Mesenchymal stem cell (in vitro differentiated cells and primary cell): Measurements from ENCODE around the gene PLCB1.

Source experiments
- DNase-seq: peaks from one replicate; pipeline ENCODE4 v3.0.0-alpha.2; 2013
- H2AFZ ChIP-seq: one replicate; pipeline ENCODE4 v1.6.1; 2013; ENCODE audit warnings: low read depth, mild to moderate bottlenecking, control low read depth, inconsistent platforms, low read length, moderate library complexity
- H2AK5ac ChIP-seq: 2 replicates; pipeline ENCODE4 v1.6.1; 2013; ENCODE audit warnings: low read length, moderate library complexity, mild to moderate bottlenecking, inconsistent platforms; ENCODE audit not compliant: severe bottlenecking
- H2BK120ac ChIP-seq: one replicate; pipeline ENCODE4 v1.6.1; 2013; ENCODE audit warnings: low read depth, mild to moderate bottlenecking, inconsistent platforms, low read length, moderate library complexity
- H2BK12ac ChIP-seq, 2 experiments: one replicate each; pipeline ENCODE4 v1.6.1; 2013; ENCODE audit warnings: inconsistent platforms in 2 of 2, low read length in 2 of 2, mild to moderate bottlenecking in 2 of 2, moderate library complexity in 2 of 2, control low read depth in 1 of 2
- H2BK15ac ChIP-seq: one replicate; pipeline ENCODE4 v1.6.1; 2013; ENCODE audit warnings: mild to moderate bottlenecking, low read depth, inconsistent platforms; ENCODE audit not compliant: poor library complexity, severe bottlenecking
- H2BK5ac ChIP-seq: 2 replicates; pipeline ENCODE4 v1.6.1; 2013; ENCODE audit warnings: low read depth, mild to moderate bottlenecking, low read length, control low read depth, inconsistent platforms; ENCODE audit not compliant: poor library complexity, severe bottlenecking
- H3K14ac ChIP-seq, 2 experiments: one replicate each; pipeline ENCODE4 v1.6.1; 2013; ENCODE audit warnings: inconsistent platforms in 2 of 2, low read length in 2 of 2, control low read depth in 1 of 2, mild to moderate bottlenecking in 1 of 2, moderate library complexity in 1 of 2
- H3K18ac ChIP-seq, 2 experiments: one replicate each; pipeline ENCODE4 v1.6.1; 2013; ENCODE audit warnings: inconsistent platforms in 2 of 2, low read length in 2 of 2, control low read depth in 1 of 2, low read depth in 1 of 2, mild to moderate bottlenecking in 1 of 2
- H3K23ac ChIP-seq, 2 experiments: one replicate each; pipeline ENCODE4 v1.6.1; 2013; ENCODE audit warnings: inconsistent platforms in 2 of 2, low read length in 2 of 2, mild to moderate bottlenecking in 2 of 2, moderate library complexity in 2 of 2, control low read depth in 1 of 2
- H3K27ac ChIP-seq: 2 replicates; pipeline ENCODE4 v1.5.1; 2013; ENCODE audit warnings: mild to moderate bottlenecking, moderate library complexity, low read length, control low read depth, inconsistent platforms; ENCODE audit not compliant: poor library complexity, severe bottlenecking
- H3K27me3 ChIP-seq, 2 experiments: 2 replicates each; pipeline versions ENCODE4 v1.6.1 to v1.7.0; 2013; ENCODE audit warnings: low read length in 2 of 2, mild to moderate bottlenecking in 2 of 2, moderate library complexity in 2 of 2, control low read depth in 1 of 2, inconsistent platforms in 1 of 2; ENCODE audit not compliant: control insufficient read depth in 1 of 2, insufficient read depth in 1 of 2
- H3K36me3 ChIP-seq, 2 experiments: 2 replicates each; pipeline versions ENCODE4 v1.6.1 to v1.7.0; 2013; ENCODE audit warnings: low read length in 2 of 2, control low read depth in 1 of 2, inconsistent platforms in 1 of 2, low read depth in 1 of 2, mild to moderate bottlenecking in 1 of 2; ENCODE audit not compliant: insufficient read depth in 2 of 2, control insufficient read depth in 1 of 2
- H3K4ac ChIP-seq, 2 experiments: one replicate each; pipeline ENCODE4 v1.6.1; 2013; ENCODE audit warnings: inconsistent platforms in 2 of 2, low read length in 2 of 2, mild to moderate bottlenecking in 2 of 2, moderate library complexity in 2 of 2, control low read depth in 1 of 2, low read depth in 1 of 2
- H3K4me1 ChIP-seq: 2 replicates; pipeline ENCODE4 v1.6.1; 2013; ENCODE audit warnings: low read depth, low read length, control low read depth; ENCODE audit not compliant: control insufficient read depth, insufficient read depth
- H3K4me2 ChIP-seq: 2 replicates; pipeline ENCODE4 v1.6.1; 2013; ENCODE audit warnings: low read length, mild to moderate bottlenecking, inconsistent platforms; ENCODE audit not compliant: poor library complexity, severe bottlenecking
- H3K4me3 ChIP-seq, 2 experiments: 2 replicates each; pipeline versions ENCODE4 v1.5.1 to v1.7.0; 2013; ENCODE audit warnings: low read length in 2 of 2, mild to moderate bottlenecking in 2 of 2, control low read depth in 1 of 2, low read depth in 1 of 2; ENCODE audit not compliant: insufficient read depth in 1 of 2
- H3K79me1 ChIP-seq: replicated peaks from 2 replicates; pipeline ENCODE4 v1.6.1; 2013; ENCODE audit warnings: mild to moderate bottlenecking, control low read depth, low read length, inconsistent platforms; ENCODE audit not compliant: poor library complexity, severe bottlenecking
- H3K9ac ChIP-seq: 2 replicates; pipeline ENCODE4 v1.7.0; 2013; ENCODE audit warnings: mild to moderate bottlenecking, low read length, moderate library complexity
- H3K9me3 ChIP-seq: 2 replicates; pipeline ENCODE4 v1.7.0; 2013; ENCODE audit warnings: mild to moderate bottlenecking, low read length; ENCODE audit not compliant: control insufficient read depth
- H4K8ac ChIP-seq: one replicate; pipeline ENCODE4 v1.6.1; 2013; ENCODE audit warnings: inconsistent platforms, mild to moderate bottlenecking, low read length, moderate library complexity
- H4K91ac ChIP-seq: one replicate; pipeline ENCODE4 v1.6.1; 2013; ENCODE audit warnings: mild to moderate bottlenecking, low read length, inconsistent platforms
- WGBS: methylation state at CpG from one replicate; pipeline ENCODE4 v1.1.7; 2013; ENCODE audit warnings: mixed read lengths; 5-methylcytosine and 5-hydroxymethylcytosine counted together

The PLCB1 gene

DNA sequence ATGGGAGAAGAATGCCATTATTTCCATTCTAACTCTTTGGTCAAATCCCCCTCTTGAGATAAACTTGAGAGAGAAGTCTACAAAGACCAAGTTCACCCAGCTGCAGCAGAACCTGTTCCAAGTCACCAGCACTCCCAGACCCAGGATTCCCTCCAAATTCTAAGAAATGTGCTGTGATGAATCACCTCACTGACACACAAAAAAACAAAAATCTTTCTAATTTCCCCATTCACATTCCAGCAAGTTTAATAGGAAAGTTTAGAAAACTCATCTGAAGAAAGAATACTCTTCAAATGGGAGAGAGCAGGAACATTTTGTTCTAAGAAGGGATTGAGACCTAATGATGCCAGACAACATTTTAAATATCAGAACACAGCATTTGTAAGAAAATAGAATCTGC is 723.2 kb downstream of the PLCB1 start:
- Histone ChIP-seq H2AFZ (no peak overlapping the region), H2BK5ac (peak overlapping the region; percentile 57), H3K4me2 (no peak overlapping the region), H2BK120ac (no peak overlapping the region), H4K91ac (no peak overlapping the region), H3K4me1 (no peaks in the 10 kb centered on the region), H2BK12ac (no peak overlapping the region), H3K79me1 (peaks cover 4% of the 10 kb centered on the region), H2BK15ac (no peak overlapping the region), H2AK5ac (no peak overlapping the region), H3K14ac (no peak overlapping the region), H3K4ac (no peak overlapping the region), H3K27ac (peak overlapping the region; percentile 97), H3K23ac (no peak overlapping the region), H3K9ac (no peak overlapping the region), H4K8ac (no peak overlapping the region), H3K9me3 (no peaks in the 10 kb centered on the region), H3K18ac (no peak overlapping the region), H3K27me3 (no peaks in the 10 kb centered on the region), H3K4me3 (no peak overlapping the region), H3K36me3 (no peaks in the 10 kb centered on the region)
- no peak for DNase-seq

DNA sequence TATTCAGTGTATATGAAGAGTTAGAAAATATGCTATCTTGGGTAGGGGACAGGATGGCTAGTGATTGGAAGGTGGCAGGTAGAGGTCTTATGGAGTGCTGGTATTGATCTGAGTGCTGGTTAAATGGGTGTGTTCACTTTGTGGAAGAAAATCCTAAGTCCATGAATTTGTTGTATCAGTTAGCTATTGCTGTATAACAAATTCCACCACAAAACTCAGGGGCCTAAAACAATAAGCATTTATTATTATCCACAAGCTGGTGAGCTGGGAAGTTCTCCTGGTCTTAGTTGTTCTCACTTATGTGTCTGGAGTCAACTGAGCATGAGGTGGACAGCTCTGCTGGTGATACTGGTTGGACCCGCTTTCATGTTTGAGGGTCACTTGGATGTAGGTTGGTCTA is 724.6 kb downstream of the PLCB1 start:
- Histone ChIP-seq H2BK12ac (no peak overlapping the region), H2AFZ (no peak overlapping the region), H3K27ac (no peak overlapping the region), H2BK15ac (no peak overlapping the region), H3K79me1 (peaks cover 4% of the 10 kb centered on the region), H3K9ac (no peak overlapping the region), H3K9me3 (no peaks in the 10 kb centered on the region), H3K23ac (no peak overlapping the region), H4K8ac (no peak overlapping the region), H4K91ac (no peak overlapping the region), H3K4me3 (no peak overlapping the region), H3K36me3 (no peaks in the 10 kb centered on the region), H2BK5ac (no peak overlapping the region), H3K18ac (no peak overlapping the region), H3K27me3 (no peaks in the 10 kb centered on the region), H3K4me2 (no peak overlapping the region), H3K14ac (no peak overlapping the region), H2AK5ac (peak overlapping the region; percentile 67), H2BK120ac (no peak overlapping the region), H3K4me1 (no peaks in the 10 kb centered on the region), H3K4ac (no peak overlapping the region)
- no peak for DNase-seq
- 100% methylated on average over 1 of the region's 1 CpG for WGBS

GRCh38 chr20:8858181-8858787 is 726.2 kb downstream of the PLCB1 start:
- peak overlapping the region; percentile 42 for H2AFZ ChIP-seq

GRCh38 chr20:8860011-8860495 is 728.0 kb downstream of the PLCB1 start:
- Histone ChIP-seq H2AK5ac (no peak overlapping the region), H2BK15ac (no peak overlapping the region), H2AFZ (no peak overlapping the region), H3K4me3 (no peak overlapping the region), H3K27ac (peak overlapping the region; percentile 61), H3K4me2 (no peak overlapping the region), H2BK5ac (no peak overlapping the region), H4K8ac (no peak overlapping the region), H3K9ac (no peak overlapping the region), H2BK120ac (no peak overlapping the region), H3K23ac (no peak overlapping the region), H4K91ac (no peak overlapping the region), H3K79me1 (peaks cover 2% of the 10 kb centered on the region), H3K36me3 (no peaks in the 10 kb centered on the region), H3K14ac (no peak overlapping the region), H3K4me1 (no peaks in the 10 kb centered on the region), H3K27me3 (no peaks in the 10 kb centered on the region), H3K9me3 (no peaks in the 10 kb centered on the region), H2BK12ac (no peak overlapping the region), H3K4ac (no peak overlapping the region), H3K18ac (no peak overlapping the region)
- DNase-seq = peak; percentile 61
- WGBS = 33% methylated on average over 1 of the region's 2 CpGs

More at GRCh38 chr20:8858181-8858787, 726.2 kb downstream of the PLCB1 start:
- Histone ChIP-seq H3K9ac (no peak overlapping the region), H3K79me1 (peaks cover 2% of the 10 kb centered on the region), H3K18ac (no peak overlapping the region), H2AK5ac (peak overlapping the region; percentile 91), H4K91ac (no peak overlapping the region), H3K27ac (peak overlapping the region; percentile 98), H3K14ac (no peak overlapping the region), H3K4me2 (no peak overlapping the region), H3K4me1 (no peaks in the 10 kb centered on the region), H3K23ac (no peak overlapping the region), H3K4ac (no peak overlapping the region), H3K4me3 (no peak overlapping the region), H4K8ac (no peak overlapping the region), H3K36me3 (no peaks in the 10 kb centered on the region), H2BK120ac (no peak overlapping the region), H2BK5ac (peak overlapping the region; percentile 86), H2BK15ac (no peak overlapping the region), H2BK12ac (no peak overlapping the region), H3K27me3 (no peaks in the 10 kb centered on the region), H3K9me3 (no peaks in the 10 kb centered on the region)
- peak; percentile 3 for DNase-seq
- WGBS = 90% methylated on average over 1 of the region's 4 CpGs
